A673 (cell line): ENCODE measurements around the gene ARMC12. TPM values are rescaled to one million over a fixed set of nuclear protein-coding genes. Genes with fewer than 3 reads are reported as not detected.

Experiments
- BruUV-seq: library from RNA; stranded (reverse); fragments of 400-500 nt; replicated peaks from 2 replicates; lab custom pipeline; 2021; lab: Mats Ljungman, UMichigan
- CTCF ChIA-PET: fragments of 300-600 bp; sonication (Branson Sonifier 250); formaldehyde crosslinking; loops from one replicate; lab custom pipeline; 2022; ENCODE audit warnings: antibody characterized with exemption; lab: Charles Lee
- POLR2A ChIA-PET: fragments of 300-600 bp; sonication (Branson Sonifier 250); formaldehyde crosslinking; loops from one replicate; lab custom pipeline; 2022; ENCODE audit warnings: antibody characterized with exemption; ENCODE audit not compliant: low non-redundant PET; lab: Charles Lee
- DNase-seq: peaks from one replicate; pipeline ENCODE4 v3.0.0-alpha.2; 2015; ENCODE audit warnings: low spot score
- H3K27ac ChIP-seq: fragments of 200-600 bp; sonication (generic); 2 replicates; pipeline ENCODE4 v1.5.1; 2016; ENCODE audit warnings: mixed run types, low read depth, mild to moderate bottlenecking, mixed read lengths, antibody characterized with exemption, low read length; ENCODE audit not compliant: poor library complexity, severe bottlenecking
- H3K27me3 ChIP-seq: fragments of 200-600 bp; sonication (generic); replicated peaks from 2 replicates; pipeline ENCODE4 v1.6.1; 2017; ENCODE audit warnings: mixed run types, low read depth, mild to moderate bottlenecking, mixed read lengths, antibody characterized with exemption, low read length; ENCODE audit not compliant: insufficient read depth, poor library complexity
- H3K36me3 ChIP-seq: fragments of 200-600 bp; sonication (generic); 2 replicates; pipeline ENCODE4 v1.6.1; 2016; ENCODE audit warnings: mixed run types, mild to moderate bottlenecking, mixed read lengths, antibody characterized with exemption, low read length; ENCODE audit not compliant: insufficient read depth, poor library complexity, severe bottlenecking
- H3K4me1 ChIP-seq: fragments of 200-600 bp; sonication (generic); 2 replicates; pipeline ENCODE4 v1.6.1; 2017; ENCODE audit warnings: mixed run types, mild to moderate bottlenecking, mixed read lengths, antibody characterized with exemption, low read length; ENCODE audit not compliant: insufficient read depth, poor library complexity, severe bottlenecking
- H3K4me3 ChIP-seq: fragments of 200-600 bp; sonication (generic); 2 replicates; pipeline ENCODE4 v1.5.1; 2016; ENCODE audit warnings: low read depth, mixed run types, mild to moderate bottlenecking, mixed read lengths, low read length; ENCODE audit not compliant: poor library complexity, severe bottlenecking
- H3K9me3 ChIP-seq: fragments of 200-600 bp; sonication (generic); 2 replicates; pipeline ENCODE4 v1.6.1; 2016; ENCODE audit warnings: mixed run types, low read depth, mild to moderate bottlenecking, mixed read lengths, antibody characterized with exemption, low read length; ENCODE audit not compliant: poor library complexity, severe bottlenecking
- EZH2 ChIP-seq: fragments of 200-600 bp; sonication (generic); IDR thresholded peaks from 2 replicates; pipeline ENCODE4 v1.6.1; 2017; ENCODE audit warnings: borderline replicate concordance, low read depth, mild to moderate bottlenecking, mixed read lengths, antibody characterized with exemption, low read length; ENCODE audit not compliant: poor library complexity, severe bottlenecking
- intact Hi-C: fragments of 100-400 bp; cut with micrococcal nuclease; formaldehyde crosslinking; loops from one replicate; pipeline ENCODE4 v1.10.0; 2022; ENCODE audit not compliant: unreplicated experiment
- total RNA-seq: library from RNA; stranded (reverse); gene quantifications from 2 replicates; pipeline ENCODE4 v1.2.3, GENCODE V29; 2021
- TF ChIP-seq, protein P1 (sequence below): fragments of 300-800, 200-600 bp; sonication (generic); conservative IDR thresholded peaks from 2 replicates; pipeline ENCODE4 v1.5.1; 2017; ENCODE audit warnings: low read depth, mild to moderate bottlenecking, antibody characterized with exemption, low read length, moderate library complexity, mixed read lengths

ARMC12 gene
- total RNA-seq, 1 experiment from 2014 or later = 1.0 TPM

DNA sequence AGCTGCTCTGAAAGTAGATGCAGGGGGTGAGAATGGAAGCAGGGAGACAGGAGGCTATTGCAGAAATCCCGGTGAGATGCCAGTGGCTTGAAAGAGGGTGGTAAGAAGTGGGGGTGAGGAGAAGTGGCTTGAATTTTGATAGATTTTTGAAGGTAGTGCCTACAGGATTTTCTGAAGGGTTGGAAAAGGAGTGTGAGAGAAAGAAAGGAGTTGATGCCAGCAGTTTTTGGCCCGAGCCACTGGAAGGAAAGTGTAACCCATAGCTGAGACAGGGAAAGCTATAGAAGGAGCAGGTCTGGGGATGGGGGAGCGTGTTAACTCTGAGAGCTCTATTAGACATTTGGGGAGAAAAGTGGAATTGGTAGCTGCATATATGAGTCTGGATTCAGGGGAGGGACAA lies 9.7 kb downstream of the ARMC12 start:
- H3K4me3 ChIP-seq = no peak overlapping the region

DNA sequence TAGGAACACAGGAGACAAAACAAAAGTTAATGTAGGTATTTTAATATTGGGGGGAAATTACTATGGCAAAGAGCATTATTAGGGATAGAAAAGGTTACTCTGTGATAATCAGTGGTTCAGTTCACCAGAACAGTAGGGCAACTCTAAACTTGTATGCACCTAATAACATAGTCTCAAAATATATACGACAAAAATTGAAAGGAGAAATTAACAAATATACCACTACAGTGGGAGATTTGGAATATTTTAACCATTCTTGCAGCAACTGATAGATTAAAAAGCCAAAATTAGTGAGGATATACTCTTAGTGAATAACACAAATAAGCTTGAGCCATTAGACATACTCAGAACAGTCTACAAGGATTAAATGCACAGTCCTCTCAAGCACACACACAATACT lies 11.0 kb downstream of the ARMC12 start:
- TF ChIP-seq EZH2 = no peak
- TF ChIP-seq, protein P1, sequence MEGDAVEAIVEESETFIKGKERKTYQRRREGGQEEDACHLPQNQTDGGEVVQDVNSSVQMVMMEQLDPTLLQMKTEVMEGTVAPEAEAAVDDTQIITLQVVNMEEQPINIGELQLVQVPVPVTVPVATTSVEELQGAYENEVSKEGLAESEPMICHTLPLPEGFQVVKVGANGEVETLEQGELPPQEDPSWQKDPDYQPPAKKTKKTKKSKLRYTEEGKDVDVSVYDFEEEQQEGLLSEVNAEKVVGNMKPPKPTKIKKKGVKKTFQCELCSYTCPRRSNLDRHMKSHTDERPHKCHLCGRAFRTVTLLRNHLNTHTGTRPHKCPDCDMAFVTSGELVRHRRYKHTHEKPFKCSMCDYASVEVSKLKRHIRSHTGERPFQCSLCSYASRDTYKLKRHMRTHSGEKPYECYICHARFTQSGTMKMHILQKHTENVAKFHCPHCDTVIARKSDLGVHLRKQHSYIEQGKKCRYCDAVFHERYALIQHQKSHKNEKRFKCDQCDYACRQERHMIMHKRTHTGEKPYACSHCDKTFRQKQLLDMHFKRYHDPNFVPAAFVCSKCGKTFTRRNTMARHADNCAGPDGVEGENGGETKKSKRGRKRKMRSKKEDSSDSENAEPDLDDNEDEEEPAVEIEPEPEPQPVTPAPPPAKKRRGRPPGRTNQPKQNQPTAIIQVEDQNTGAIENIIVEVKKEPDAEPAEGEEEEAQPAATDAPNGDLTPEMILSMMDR = no peak
- Histone ChIP-seq H3K4me3 (no peak overlapping the region), H3K27ac (no peak overlapping the region), H3K9me3 (no peaks in the 10 kb centered on the region), H3K27me3 (no peaks in the 10 kb centered on the region), H3K36me3 (no peaks in the 10 kb centered on the region), H3K4me1 (no peaks in the 10 kb centered on the region)
- POLR2A ChIA-PET = no interaction called here
- CTCF ChIA-PET = no interaction called here
- no peak for DNase-seq
- no TSS peak for BruUV-seq
- intact Hi-C loops = no loop called here

More for the DNA sequence above, 9.7 kb downstream of the ARMC12 start:
- no peaks in the 10 kb centered on the region for H3K4me1 ChIP-seq
- TF ChIP-seq, protein P1 = no peak
- TF ChIP-seq EZH2 = no peak
- no peaks in the 10 kb centered on the region for H3K9me3 ChIP-seq
- intact Hi-C loops = no loop called here
- ChIA-PET POLR2A (interaction anchor here (0.5 kb wide), 1 partner anchor 125 kb away, joined by 5 read pairs; no protein-coding TSS in a partner anchor), CTCF (interaction anchor here (0.7 kb wide), 1 partner anchor 25 kb away, joined by 6 read pairs; no protein-coding TSS in a partner anchor)
- H3K27ac ChIP-seq = no peak overlapping the region
- no peaks in the 10 kb centered on the region for H3K27me3 ChIP-seq
- DNase-seq = no peak
- no TSS peak for BruUV-seq
- H3K36me3 ChIP-seq = no peaks in the 10 kb centered on the region

DNA sequence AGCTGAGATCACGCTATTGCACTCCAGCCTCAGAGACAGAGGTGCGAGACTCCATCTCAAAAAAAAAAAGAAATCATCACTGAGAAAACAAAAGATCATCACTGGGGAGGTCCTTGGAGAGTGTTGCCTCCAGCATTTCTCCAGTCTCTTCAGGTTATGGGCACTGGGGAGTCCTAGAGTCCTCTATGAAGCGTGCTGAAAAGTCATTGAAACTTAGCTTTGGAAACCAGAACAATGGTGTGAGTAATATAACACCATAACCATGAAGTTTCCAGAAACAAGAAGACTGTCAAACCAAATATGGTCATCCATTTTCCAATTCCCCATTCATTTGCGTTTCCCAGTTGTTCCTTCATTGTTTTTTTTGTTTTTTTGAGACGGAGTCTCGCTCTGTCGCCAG lies 13.7 kb downstream of the ARMC12 start:
- intact Hi-C loops = no loop called here
- no peak for TF ChIP-seq EZH2
- TF ChIP-seq, protein P1 = no peak
- POLR2A ChIA-PET = no interaction called here
- DNase-seq = no peak
- BruUV-seq = no TSS peak
- H3K27me3 ChIP-seq = no peaks in the 10 kb centered on the region
- no peak overlapping the region for H3K27ac ChIP-seq
- no peaks in the 10 kb centered on the region for H3K36me3 ChIP-seq
- CTCF ChIA-PET = no interaction called here
- no peak overlapping the region for H3K4me3 ChIP-seq
- H3K4me1 ChIP-seq = no peaks in the 10 kb centered on the region
- no peaks in the 10 kb centered on the region for H3K9me3 ChIP-seq
